HG02870 (cell line): ENCODE data around the gene ZNF598.
A peak's percentile ranks its signal among the peaks of the same experiment; 100 is the strongest.
"Not testable (repeated sequence)": the region's sequence is repeated elsewhere in the genome, so short reads cannot be mapped to it uniquely, and the experiment has no call there.

Experiments
- ATAC-seq: cut with Tn5 transposase; IDR thresholded peaks from one replicate; pipeline ENCODE4 v1.9.1; 2021; ENCODE audit warnings: mild to moderate bottlenecking, moderate library complexity; ENCODE audit not compliant: unreplicated experiment

ZNF598 gene

GRCh38 chr16:1977875-1978268, 31.7 kb downstream of the ZNF598 start:
- no peak for ATAC-seq

- no peak for ATAC-seq
These were observed 32.4 kb downstream of the ZNF598 start for GRCh38 chr16:1976951-1977874.

- ATAC-seq, result no peak
These were observed 33.5 kb downstream of the ZNF598 start for GRCh38 chr16:1976216-1976520.

GRCh38 chr16:1975432-1976215, 34.0 kb downstream of the ZNF598 start:
- ATAC-seq, result no peak

- ATAC-seq, result no peak
These were observed 35.2 kb downstream of the ZNF598 start for GRCh38 chr16:1974157-1975070.

- no peak for ATAC-seq
These were observed 36.0 kb downstream of the ZNF598 start for GRCh38 chr16:1973461-1974156.

GRCh38 chr16:1972490-1972877, 37.1 kb downstream of the ZNF598 start:
- no peak for ATAC-seq

- ATAC-seq, result peak; percentile 77
These were observed 37.7 kb downstream of the ZNF598 start, which contains the start of gene TBL3 for GRCh38 chr16:1971796-1972489. Gene TBL3, plus strand, starts transcription at chr16:1972053. Its CDS starts 112 bp downstream, at chr16:1972165.

GRCh38 chr16:1968146-1968953, 41.3 kb downstream of the ZNF598 start:
- ATAC-seq, result no peak

GRCh38 chr16:1966460-1966859, 43.2 kb downstream of the ZNF598 start, which contains the start of gene RNF151:
Gene RNF151, plus strand, starts transcription at chr16:1966856. Its CDS starts 26 bp downstream, at chr16:1966882.
- no peak for ATAC-seq

- ATAC-seq, result no peak
These were observed 44.1 kb downstream of the ZNF598 start for GRCh38 chr16:1965396-1966001.

GRCh38 chr16:1964506-1965395, 44.9 kb downstream of the ZNF598 start, which contains the start of gene RPS2:
Gene RPS2, minus strand, starts transcription at chr16:1964826. Its CDS starts 201 bp downstream, at chr16:1964625.
- peak; percentile 82 for ATAC-seq

- ATAC-seq, result peak; percentile 1
These were observed 45.7 kb downstream of the ZNF598 start for GRCh38 chr16:1963806-1964505.

GRCh38 chr16:1962161-1963153, 47.2 kb downstream of the ZNF598 start:
- ATAC-seq, result not testable (repeated sequence)

GRCh38 chr16:1961651-1962067, 48.0 kb downstream of the ZNF598 start:
- ATAC-seq, result no peak
